Measurements from ENCODE around the gene INPP5A. TPM values are rescaled to one million over a fixed set of nuclear protein-coding genes. Genes with fewer than 3 reads are reported as not detected.

The INPP5A gene
- total RNA-seq, 1 donor from 2014 or later: 45.2 TPM

DNA sequence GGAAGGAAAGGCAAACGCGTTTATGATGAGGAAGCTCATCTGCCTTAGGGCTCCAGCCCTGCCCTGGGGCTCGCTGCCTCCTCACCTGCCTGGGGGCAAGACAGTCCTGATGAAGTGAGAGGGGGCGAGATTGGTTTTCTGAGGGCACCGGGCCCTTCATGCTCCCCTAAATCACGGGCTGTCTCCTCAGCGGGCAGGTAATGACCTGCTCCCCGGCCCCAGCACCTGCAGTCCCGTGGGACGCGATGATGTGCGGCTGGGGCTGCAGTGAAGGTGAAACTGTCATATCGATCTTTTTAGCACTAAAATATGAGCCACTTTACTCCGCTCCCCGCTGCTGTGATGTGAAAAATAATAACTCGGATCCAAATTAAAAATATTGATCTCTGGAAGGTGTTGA lies 120.2 kb downstream of the INPP5A start:
- no peak overlapping the region for H3K27ac Mint-ChIP-seq (ENCODE audit: unreplicated experiment)
- no peak for TF ChIP-seq CTCF (IDR thresholded peaks at IDR 0.05; ENCODE audit: unreplicated experiment)
- no peaks in the 10 kb centered on the region for H3K27me3 Mint-ChIP-seq (ENCODE audit: unreplicated experiment)
- H3K4me1 Mint-ChIP-seq (ENCODE audit: unreplicated experiment): no peaks in the 10 kb centered on the region
- peaks cover 14% of the 10 kb centered on the region for H3K36me3 Mint-ChIP-seq (ENCODE audit: low read depth, unreplicated experiment)
- H3K4me3 Mint-ChIP-seq (ENCODE audit: unreplicated experiment): no peak overlapping the region
- no peak for DNase-seq (ENCODE audit: low spot score)
- H3K9me3 Mint-ChIP-seq (ENCODE audit: unreplicated experiment): no peaks in the 10 kb centered on the region

DNA sequence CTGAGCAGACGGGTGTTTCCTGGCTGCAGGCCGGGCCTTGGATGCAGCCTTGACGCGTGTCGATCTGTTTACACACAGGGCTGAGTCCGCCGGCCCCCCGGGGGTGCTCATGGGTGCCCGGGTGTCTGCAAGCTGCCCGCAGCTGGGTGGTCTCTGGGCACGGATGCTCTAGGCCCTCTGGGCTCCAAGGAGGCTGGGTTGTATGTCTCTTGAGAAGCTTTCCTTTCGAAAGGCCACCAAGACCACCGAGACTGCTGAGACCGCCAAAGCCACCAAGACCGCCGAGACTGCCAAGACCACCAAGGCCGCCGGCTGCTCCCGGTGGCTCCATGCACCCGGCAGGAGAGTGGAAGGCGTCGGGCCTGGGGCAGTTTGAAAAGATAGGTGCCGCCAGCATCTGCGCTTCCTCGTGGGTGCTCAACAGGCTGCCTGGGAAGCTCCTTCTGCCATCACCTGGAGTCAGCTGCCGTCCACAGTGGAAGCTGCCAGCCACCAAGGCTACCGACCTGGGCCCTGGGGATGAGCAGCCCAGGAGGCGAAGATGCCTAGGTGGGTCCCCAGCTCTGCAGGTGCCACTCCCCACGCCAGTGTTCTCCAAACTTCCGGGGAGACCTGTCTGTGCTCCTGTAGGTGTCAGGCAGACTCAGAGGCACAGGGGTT lies 121.1 kb downstream of the INPP5A start:
- H3K4me1 Mint-ChIP-seq (ENCODE audit: unreplicated experiment): no peaks in the 10 kb centered on the region
- no peak for DNase-seq (ENCODE audit: low spot score)
- H3K27me3 Mint-ChIP-seq (ENCODE audit: unreplicated experiment): no peaks in the 10 kb centered on the region
- no peaks in the 10 kb centered on the region for H3K9me3 Mint-ChIP-seq (ENCODE audit: unreplicated experiment)
- peaks cover 14% of the 10 kb centered on the region for H3K36me3 Mint-ChIP-seq (ENCODE audit: low read depth, unreplicated experiment)
- no peak for TF ChIP-seq CTCF (IDR thresholded peaks at IDR 0.05; ENCODE audit: unreplicated experiment)
- no peak overlapping the region for H3K4me3 Mint-ChIP-seq (ENCODE audit: unreplicated experiment)
- H3K27ac Mint-ChIP-seq (ENCODE audit: unreplicated experiment): no peak overlapping the region

- H3K27ac Mint-ChIP-seq (ENCODE audit: unreplicated experiment): no peak overlapping the region
- no peak for TF ChIP-seq CTCF (IDR thresholded peaks at IDR 0.05; ENCODE audit: unreplicated experiment)
- no peaks in the 10 kb centered on the region for H3K4me1 Mint-ChIP-seq (ENCODE audit: unreplicated experiment)
- no peak for DNase-seq (ENCODE audit: low spot score)
- H3K9me3 Mint-ChIP-seq (ENCODE audit: unreplicated experiment): no peaks in the 10 kb centered on the region
- peaks cover 14% of the 10 kb centered on the region for H3K36me3 Mint-ChIP-seq (ENCODE audit: low read depth, unreplicated experiment)
- no peaks in the 10 kb centered on the region for H3K27me3 Mint-ChIP-seq (ENCODE audit: unreplicated experiment)
- H3K4me3 Mint-ChIP-seq (ENCODE audit: unreplicated experiment): peak overlapping the region; percentile 2
These were observed 121.9 kb downstream of the INPP5A start for GRCh38 chr10:132659206-132660091.

GRCh38 chr10:132660385-132660784 lies 122.8 kb downstream of the INPP5A start:
- H3K36me3 Mint-ChIP-seq (ENCODE audit: low read depth, unreplicated experiment): peaks cover 14% of the 10 kb centered on the region
- H3K27ac Mint-ChIP-seq (ENCODE audit: unreplicated experiment): no peak overlapping the region
- H3K4me3 Mint-ChIP-seq (ENCODE audit: unreplicated experiment): no peak overlapping the region
- TF ChIP-seq CTCF (IDR thresholded peaks at IDR 0.05; ENCODE audit: unreplicated experiment): no peak
- DNase-seq (ENCODE audit: low spot score): no peak
- no peaks in the 10 kb centered on the region for H3K27me3 Mint-ChIP-seq (ENCODE audit: unreplicated experiment)
- H3K4me1 Mint-ChIP-seq (ENCODE audit: unreplicated experiment): no peaks in the 10 kb centered on the region
- no peaks in the 10 kb centered on the region for H3K9me3 Mint-ChIP-seq (ENCODE audit: unreplicated experiment)

All from endothelial cell (in vitro differentiated cells).